Measurements from ENCODE around the gene TTYH2. TPM values are rescaled to one million over a fixed set of nuclear protein-coding genes. Genes with fewer than 3 reads are reported as not detected.

TTYH2 gene
- total RNA-seq, 1 experiment from 2014 or later, result 0.12 TPM

DNA sequence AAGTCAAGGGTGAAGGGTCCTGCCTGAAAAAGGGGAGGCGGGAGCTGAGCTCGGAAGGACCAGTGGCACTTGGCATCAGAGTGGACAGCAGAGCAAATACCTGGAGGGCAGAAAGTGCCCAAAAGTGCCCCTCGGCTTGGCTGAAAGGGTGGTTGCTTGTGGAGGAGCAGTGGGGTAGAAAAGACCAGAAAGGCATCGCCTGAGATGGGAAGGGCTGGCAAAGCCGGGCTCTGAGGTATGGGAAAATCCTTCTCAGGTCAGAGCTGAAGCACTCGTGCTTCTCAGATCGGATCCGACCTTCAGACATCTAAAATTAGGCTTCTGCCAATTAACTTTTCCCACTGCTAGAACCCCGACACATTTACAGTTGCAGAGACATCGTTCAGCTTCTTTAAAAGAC, 11.4 kb upstream of the TTYH2 start:
- Mint-ChIP-seq H3K27me3 (ENCODE audit: insufficient read depth, unreplicated experiment) (peaks cover 35% of the 10 kb centered on the region), H3K4me3 (ENCODE audit: unreplicated experiment) (no peak overlapping the region), H3K36me3 (ENCODE audit: insufficient read depth, unreplicated experiment) (peaks cover 45% of the 10 kb centered on the region), H3K27ac (ENCODE audit: low read depth, unreplicated experiment) (no peak overlapping the region), H3K9me3 (ENCODE audit: unreplicated experiment) (no peaks in the 10 kb centered on the region), H3K4me1 (ENCODE audit: insufficient read depth, unreplicated experiment) (peaks cover 20% of the 10 kb centered on the region)
- no peak for DNase-seq (ENCODE audit: unreplicated experiment)
- ChIA-PET POLR2A (interaction anchor here (0.6 to 4.7 kb wide), 3 partner anchors 11 to 974 kb away, joined by 3 to 32 read pairs (median 3); partner anchors contain the start of gene TTYH2), CTCF (interaction anchor here (0.6 to 1.7 kb wide), 6 partner anchors 9 to 1219 kb away, joined by 3 to 9 read pairs (median 4); no protein-coding TSS in a partner anchor)
- intact Hi-C loops (cut with micrococcal nuclease), result loop anchor here (2.0 kb wide), 1 partner anchor 159 kb away; the partner anchor contains the start of gene BTBD17
- TF ChIP-seq, protein P1, sequence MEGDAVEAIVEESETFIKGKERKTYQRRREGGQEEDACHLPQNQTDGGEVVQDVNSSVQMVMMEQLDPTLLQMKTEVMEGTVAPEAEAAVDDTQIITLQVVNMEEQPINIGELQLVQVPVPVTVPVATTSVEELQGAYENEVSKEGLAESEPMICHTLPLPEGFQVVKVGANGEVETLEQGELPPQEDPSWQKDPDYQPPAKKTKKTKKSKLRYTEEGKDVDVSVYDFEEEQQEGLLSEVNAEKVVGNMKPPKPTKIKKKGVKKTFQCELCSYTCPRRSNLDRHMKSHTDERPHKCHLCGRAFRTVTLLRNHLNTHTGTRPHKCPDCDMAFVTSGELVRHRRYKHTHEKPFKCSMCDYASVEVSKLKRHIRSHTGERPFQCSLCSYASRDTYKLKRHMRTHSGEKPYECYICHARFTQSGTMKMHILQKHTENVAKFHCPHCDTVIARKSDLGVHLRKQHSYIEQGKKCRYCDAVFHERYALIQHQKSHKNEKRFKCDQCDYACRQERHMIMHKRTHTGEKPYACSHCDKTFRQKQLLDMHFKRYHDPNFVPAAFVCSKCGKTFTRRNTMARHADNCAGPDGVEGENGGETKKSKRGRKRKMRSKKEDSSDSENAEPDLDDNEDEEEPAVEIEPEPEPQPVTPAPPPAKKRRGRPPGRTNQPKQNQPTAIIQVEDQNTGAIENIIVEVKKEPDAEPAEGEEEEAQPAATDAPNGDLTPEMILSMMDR (IDR thresholded peaks at IDR 0.05; ENCODE audit: unreplicated experiment), result no peak
- BruUV-seq (replicated peaks), result no TSS peak

DNA sequence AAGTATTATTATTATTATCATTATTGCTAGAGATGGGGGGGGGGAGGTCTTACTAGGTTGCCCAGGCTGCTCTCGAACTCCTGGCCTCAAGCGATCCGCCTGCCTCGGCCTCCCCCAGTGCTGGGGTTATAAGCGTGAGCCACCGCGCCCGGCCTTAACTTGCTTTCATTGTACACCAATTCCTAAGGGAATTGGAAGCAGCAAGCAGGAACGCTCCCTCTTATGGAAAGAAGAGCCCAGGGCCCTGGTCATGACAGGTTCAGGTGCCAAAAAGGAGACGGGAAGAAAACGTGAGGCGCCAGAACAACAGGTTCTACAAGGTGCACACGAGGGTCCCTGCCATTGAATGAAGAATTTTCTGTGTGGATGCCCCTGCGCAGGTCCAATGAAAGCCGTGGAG, 10.4 kb upstream of the TTYH2 start:
- Mint-ChIP-seq H3K27ac (ENCODE audit: low read depth, unreplicated experiment) (peak overlapping the region; percentile 99), H3K36me3 (ENCODE audit: insufficient read depth, unreplicated experiment) (peaks cover 55% of the 10 kb centered on the region), H3K27me3 (ENCODE audit: insufficient read depth, unreplicated experiment) (peaks cover 25% of the 10 kb centered on the region), H3K4me1 (ENCODE audit: insufficient read depth, unreplicated experiment) (peaks cover 20% of the 10 kb centered on the region), H3K4me3 (ENCODE audit: unreplicated experiment) (peak overlapping the region; percentile 90), H3K9me3 (ENCODE audit: unreplicated experiment) (no peaks in the 10 kb centered on the region)
- TF ChIP-seq, protein P1 (IDR thresholded peaks at IDR 0.05; ENCODE audit: unreplicated experiment), result no peak
- CTCF ChIA-PET, result interaction anchor here (0.6 to 1.7 kb wide), 16 partner anchors 8 to 773 kb away, joined by 3 to 9 read pairs (median 4); partner anchors contain the start of gene TTYH2
- no TSS peak for BruUV-seq (replicated peaks)
- intact Hi-C loops (cut with micrococcal nuclease), result loop anchor here (2.0 kb wide), 1 partner anchor 158 kb away; the partner anchor contains the start of gene BTBD17
- DNase-seq (ENCODE audit: unreplicated experiment), result no peak
- POLR2A ChIA-PET, result interaction anchor here (0.6 to 4.7 kb wide), 7 partner anchors 9 to 902 kb away, joined by 3 to 32 read pairs (median 3); partner anchors contain the start of genes BTBD17 and TTYH2

DNA sequence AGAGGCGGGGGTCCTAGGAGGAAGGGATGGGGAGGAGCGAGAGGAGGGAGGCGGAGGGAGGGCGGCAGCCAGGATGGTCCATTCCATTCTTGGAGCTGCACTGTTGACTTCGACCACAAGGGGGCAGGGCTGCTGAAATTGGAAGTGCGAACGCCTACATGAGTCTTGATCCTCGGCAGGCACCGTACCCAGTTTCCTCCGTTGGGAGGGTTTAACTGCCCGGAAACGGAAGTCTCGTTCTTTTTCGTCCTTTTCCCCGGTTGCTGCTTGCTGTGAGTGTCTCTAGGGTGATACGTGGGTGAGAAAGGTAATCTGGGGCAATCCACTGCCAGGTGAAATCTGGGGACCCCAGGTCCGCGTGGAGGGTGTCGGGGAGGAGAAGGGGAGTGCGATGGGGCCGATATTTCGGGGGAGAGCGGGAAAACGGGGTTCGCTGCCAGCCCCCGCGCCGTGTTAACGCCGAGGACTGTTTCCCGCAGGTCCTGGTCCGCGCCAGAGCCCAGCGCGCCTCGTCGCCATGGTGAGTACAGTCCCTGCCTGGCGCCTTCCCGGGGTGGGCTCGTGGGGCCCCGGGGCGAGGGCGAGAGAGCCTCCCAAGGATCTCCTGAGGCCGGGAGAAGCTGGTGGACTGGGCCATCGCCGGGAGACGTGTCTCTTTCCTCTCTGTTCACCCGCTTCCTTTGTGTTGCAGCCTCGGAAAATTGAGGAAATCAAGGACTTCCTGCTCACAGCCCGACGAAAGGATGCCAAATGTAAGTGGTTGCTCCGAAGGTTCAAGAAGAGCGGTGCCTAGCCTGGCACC, 9.7 kb upstream of the TTYH2 start, which contains the start of gene RPL38:
TSS of gene RPL38 (plus strand) at position 240 of the 802 bp plus-strand sequence. CDS start at position 518, 278 bp downstream.
- TF ChIP-seq, protein P1 (IDR thresholded peaks at IDR 0.05; ENCODE audit: unreplicated experiment), result peak; percentile 93
- H3K36me3 Mint-ChIP-seq (ENCODE audit: insufficient read depth, unreplicated experiment), result peaks cover 62% of the 10 kb centered on the region
- ChIA-PET CTCF (interaction anchor here (0.6 to 1.7 kb wide), 15 partner anchors 9 to 773 kb away, joined by 3 to 9 read pairs (median 3); partner anchors contain the start of genes BTBD17 and TTYH2), POLR2A (interaction anchor here (0.6 to 4.7 kb wide), 10 partner anchors 8 to 970 kb away, joined by 3 to 32 read pairs (median 3); partner anchors contain the start of genes BTBD17 and TTYH2)
- intact Hi-C loops (cut with micrococcal nuclease), result loop anchor here (2.0 kb wide), 1 partner anchor 157 kb away; the partner anchor contains the start of gene BTBD17
- peak within 1 kb of the TSS; percentile 99 for H3K27ac Mint-ChIP-seq (ENCODE audit: low read depth, unreplicated experiment)
- TSS peak; percentile 69 for BruUV-seq (replicated peaks)
- no peaks in the 10 kb centered on the region for H3K9me3 Mint-ChIP-seq (ENCODE audit: unreplicated experiment)
- peaks cover 22% of the 10 kb centered on the region for H3K27me3 Mint-ChIP-seq (ENCODE audit: insufficient read depth, unreplicated experiment)
- peak; percentile 97 for DNase-seq (ENCODE audit: unreplicated experiment)
- peak within 1 kb of the TSS; percentile 90 for H3K4me3 Mint-ChIP-seq (ENCODE audit: unreplicated experiment)
- peaks cover 20% of the 10 kb centered on the region for H3K4me1 Mint-ChIP-seq (ENCODE audit: insufficient read depth, unreplicated experiment)

DNA sequence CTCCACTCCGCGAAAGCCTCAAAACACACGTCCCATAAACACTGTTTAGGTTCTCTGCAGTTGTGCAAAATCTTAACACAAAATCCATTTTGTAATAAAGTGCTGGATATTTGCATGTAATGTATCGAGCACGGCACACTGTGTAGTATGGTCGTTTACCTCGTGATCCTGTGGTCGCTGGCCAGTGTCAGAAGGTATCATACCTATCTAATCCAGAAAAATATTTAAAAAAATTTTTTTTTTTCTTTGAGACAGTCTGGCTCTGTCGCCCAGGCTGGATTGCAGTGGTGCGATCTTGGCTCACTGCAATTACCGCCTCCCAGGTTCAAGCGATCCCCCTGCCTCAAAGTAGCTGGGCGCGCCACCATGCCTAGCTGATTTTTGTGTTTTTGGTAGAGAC, 8.9 kb upstream of the TTYH2 start:
- Mint-ChIP-seq H3K36me3 (ENCODE audit: insufficient read depth, unreplicated experiment) (peaks cover 70% of the 10 kb centered on the region), H3K27me3 (ENCODE audit: insufficient read depth, unreplicated experiment) (peaks cover 22% of the 10 kb centered on the region), H3K27ac (ENCODE audit: low read depth, unreplicated experiment) (peak overlapping the region; percentile 99), H3K4me1 (ENCODE audit: insufficient read depth, unreplicated experiment) (peaks cover 20% of the 10 kb centered on the region), H3K4me3 (ENCODE audit: unreplicated experiment) (peak overlapping the region; percentile 90), H3K9me3 (ENCODE audit: unreplicated experiment) (no peaks in the 10 kb centered on the region)
- no TSS peak for BruUV-seq (replicated peaks)
- intact Hi-C loops (cut with micrococcal nuclease), result no loop called here
- TF ChIP-seq, protein P1 (IDR thresholded peaks at IDR 0.05; ENCODE audit: unreplicated experiment), result no peak
- no peak for DNase-seq (ENCODE audit: unreplicated experiment)
- POLR2A ChIA-PET, result interaction anchor here (0.8 to 4.7 kb wide), 7 partner anchors 8 to 973 kb away, joined by 3 to 32 read pairs (median 4); partner anchors contain the start of gene TTYH2
- CTCF ChIA-PET, result interaction anchor here (0.5 to 1.2 kb wide), 5 partner anchors 40 to 488 kb away, joined by 3 to 6 read pairs (median 3); partner anchors contain the start of genes BTBD17 and GPR142
